PFSK-1 (cell line): ENCODE results near the gene CACHD1.

Source experiments
- POLR2AphosphoS5 ChIP-seq: IDR thresholded peaks from 2 replicates; pipeline ENCODE4 v1.6.1; 2012; ENCODE audit warnings: low read depth, mild to moderate bottlenecking, control low read depth, low read length, moderate library complexity
- SIN3A ChIP-seq: IDR thresholded peaks from 2 replicates; pipeline ENCODE4 v1.6.1; 2012; ENCODE audit warnings: mild to moderate bottlenecking, low read length, moderate library complexity, borderline replicate concordance; ENCODE audit not compliant: insufficient read depth

DNA sequence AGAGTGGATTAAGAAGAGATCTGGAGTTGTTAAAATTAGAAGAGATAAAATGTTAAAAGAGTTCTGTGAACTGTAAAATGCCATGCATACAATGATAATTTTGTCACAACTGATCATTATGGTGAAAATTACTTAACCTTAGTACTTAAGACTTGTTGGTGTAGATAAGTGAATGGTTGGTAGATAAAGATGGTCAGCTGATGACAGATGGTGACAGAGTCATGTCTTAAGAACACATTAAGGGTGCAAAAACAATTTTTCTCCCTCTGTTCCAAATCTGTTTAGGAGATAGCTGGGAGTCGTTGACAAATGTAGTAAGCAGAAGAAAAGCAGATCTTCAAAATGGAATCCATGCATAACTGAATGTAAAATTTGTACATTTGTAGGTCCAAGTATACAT is 18.5 kb upstream of the CACHD1 start:
- no peak for TF ChIP-seq SIN3A
- TF ChIP-seq POLR2AphosphoS5, result no peak
